ENCODE results near the gene CCND1.

CCND1 gene

DNA sequence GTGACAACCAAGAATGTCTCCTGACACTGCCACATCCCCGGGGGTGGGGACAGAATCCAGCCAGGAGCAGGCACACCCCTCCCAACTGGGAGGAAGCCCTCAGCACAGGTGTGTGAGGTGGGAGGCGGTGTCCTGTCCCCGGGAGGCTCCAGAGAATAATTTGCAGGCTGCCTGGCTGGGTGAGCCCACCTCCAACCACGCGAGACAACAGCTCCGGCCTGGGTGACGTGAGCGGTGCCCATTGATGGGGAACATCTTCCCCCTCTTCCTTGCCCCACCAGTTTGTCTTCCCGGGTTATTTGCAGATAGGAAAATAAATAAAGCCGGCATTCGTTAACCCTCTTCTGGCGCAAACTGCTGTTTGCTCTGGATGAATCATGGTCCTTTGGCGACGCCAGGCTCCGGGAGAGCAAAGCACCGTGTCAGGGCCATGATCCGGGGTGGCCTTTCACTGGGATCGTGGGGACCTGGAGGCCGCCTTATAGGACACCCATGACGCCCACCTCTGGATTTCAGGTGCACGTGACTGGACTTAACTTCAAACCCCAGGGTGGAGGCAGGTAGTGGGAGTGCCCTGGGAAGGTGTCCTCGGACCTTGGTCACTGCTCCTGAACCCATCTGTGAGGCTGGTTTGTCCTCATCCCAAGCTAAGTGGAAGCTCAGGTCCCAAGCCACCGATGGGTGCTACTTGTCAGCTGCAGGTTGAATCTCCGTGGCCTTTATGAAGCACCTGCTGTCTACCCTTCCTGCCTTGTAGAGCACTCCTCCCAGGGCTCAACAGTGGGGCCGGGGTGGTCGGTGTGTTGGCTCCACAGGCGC, 13.9 kb downstream of the CCND1 start:
- H3K27ac ChIP-seq (ENCODE audit: low read depth, low read length), result no peak overlapping the region
- peaks cover 16% of the 10 kb centered on the region for H3K36me3 ChIP-seq (ENCODE audit: insufficient read depth, low read length)
- no peak overlapping the region for H2AFZ ChIP-seq (ENCODE audit: low read length, unreplicated experiment)
- H3K79me2 ChIP-seq (ENCODE audit: control insufficient read depth, insufficient read depth, low read length, unreplicated experiment), result peaks cover 2% of the 10 kb centered on the region
- H3K27me3 ChIP-seq (ENCODE audit: insufficient read depth, low read length), result no peaks in the 10 kb centered on the region
- no peaks in the 10 kb centered on the region for H3K4me1 ChIP-seq (ENCODE audit: control insufficient read depth, insufficient read depth, low read length, unreplicated experiment)
- H3K4me3 ChIP-seq (ENCODE audit: low read depth, low read length), result no peak overlapping the region

DNA sequence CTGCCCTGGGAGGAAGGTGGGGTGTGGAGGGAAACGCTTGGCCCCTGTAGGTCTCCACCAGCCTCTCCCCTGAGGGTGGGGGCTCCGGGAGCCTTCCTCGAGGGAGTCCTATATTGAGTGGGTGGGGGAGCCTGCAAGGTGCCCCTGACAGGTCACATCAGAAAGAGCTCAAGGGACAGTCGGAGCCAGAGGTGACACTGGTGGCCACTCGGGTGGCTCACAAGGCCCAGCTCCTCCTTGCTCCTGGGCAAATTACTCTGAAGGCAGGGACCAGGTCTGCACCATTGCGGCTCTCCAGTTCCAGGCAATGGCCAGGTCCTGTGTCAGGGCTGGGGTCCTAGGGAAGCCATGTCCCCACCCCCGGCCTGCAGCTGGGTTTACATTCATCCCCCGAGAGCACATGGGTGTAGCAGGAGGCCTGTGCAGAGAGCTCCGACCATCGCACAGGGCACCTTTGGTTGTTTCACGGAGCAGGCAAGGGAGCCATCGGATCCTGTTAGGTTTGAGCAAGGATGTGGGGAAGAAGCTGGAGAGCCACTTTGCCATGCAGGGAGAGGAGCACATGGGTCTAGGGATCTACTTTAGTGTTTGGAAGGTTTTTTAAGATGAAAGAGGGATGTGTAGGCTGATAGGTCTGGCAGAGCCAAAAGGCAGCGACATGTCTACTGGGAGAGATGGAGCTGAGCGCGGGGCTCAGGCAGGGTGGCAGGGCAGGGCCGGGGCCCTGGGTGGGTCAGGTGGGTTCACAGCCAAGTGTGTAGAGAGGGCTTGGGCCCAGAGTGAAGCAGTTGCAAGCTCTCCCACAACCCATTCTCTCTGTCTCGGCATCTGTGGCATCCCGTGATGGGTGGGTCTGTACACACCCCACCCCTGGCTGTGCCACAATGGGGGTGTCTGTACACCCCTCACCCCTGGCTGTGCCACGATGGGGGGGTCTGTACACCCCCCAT, 14.8 kb downstream of the CCND1 start:
- no peaks in the 10 kb centered on the region for H3K79me2 ChIP-seq (ENCODE audit: control insufficient read depth, insufficient read depth, low read length, unreplicated experiment)
- H3K36me3 ChIP-seq (ENCODE audit: insufficient read depth, low read length), result peaks cover 10% of the 10 kb centered on the region; the same call in 1 of the 2 replicates
- no peak overlapping the region for H2AFZ ChIP-seq (ENCODE audit: low read length, unreplicated experiment)
- H3K27me3 ChIP-seq (ENCODE audit: insufficient read depth, low read length), result no peaks in the 10 kb centered on the region
- no peak overlapping the region for H3K4me3 ChIP-seq (ENCODE audit: low read depth, low read length)
- no peaks in the 10 kb centered on the region for H3K4me1 ChIP-seq (ENCODE audit: control insufficient read depth, insufficient read depth, low read length, unreplicated experiment)
- H3K27ac ChIP-seq (ENCODE audit: low read depth, low read length), result no peak overlapping the region

DNA sequence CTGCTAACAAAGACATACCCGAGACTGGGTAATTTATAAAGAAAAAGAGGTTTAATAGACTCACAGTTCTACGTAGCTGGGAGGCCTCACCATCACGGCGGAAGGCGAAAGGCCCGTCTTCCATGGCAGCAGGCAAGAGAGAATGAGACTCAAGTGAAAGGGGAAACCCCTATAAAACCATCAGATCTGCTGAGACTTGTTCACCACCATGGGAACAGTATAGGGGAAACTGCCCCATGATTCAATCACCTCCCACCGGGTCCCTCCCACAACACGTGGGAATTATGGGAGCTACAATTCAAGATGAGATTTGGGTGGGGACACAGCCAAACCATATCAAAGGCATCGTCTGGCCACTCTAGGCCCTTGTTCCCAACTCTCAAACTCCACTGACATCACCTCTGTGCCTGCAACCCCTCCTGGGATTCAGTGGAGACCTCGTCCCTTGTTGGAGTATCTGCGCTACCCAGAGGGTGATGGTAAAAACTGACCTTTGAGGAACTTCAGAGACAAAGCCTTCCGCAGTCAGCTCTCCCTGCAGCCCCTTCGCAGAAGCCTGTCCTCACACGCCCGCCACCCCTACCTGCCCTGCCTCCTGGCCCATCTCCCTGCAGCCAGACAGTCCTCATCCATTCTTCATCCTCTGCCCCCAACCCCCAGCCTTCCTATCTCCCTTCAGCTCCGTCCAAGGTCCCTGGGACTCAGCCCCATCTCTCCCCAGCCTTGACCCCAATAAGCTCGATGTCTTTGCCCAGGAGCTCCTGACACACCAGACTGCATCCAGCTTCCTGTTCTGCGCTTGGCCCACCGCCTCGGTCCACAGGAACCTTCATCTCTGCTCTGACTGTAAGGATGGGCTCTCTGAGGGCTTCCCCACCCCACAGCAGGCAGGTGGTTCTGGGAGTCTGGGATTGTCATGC, 15.8 kb downstream of the CCND1 start:
- Histone ChIP-seq H3K79me2 (ENCODE audit: control insufficient read depth, insufficient read depth, low read length, unreplicated experiment) (no peaks in the 10 kb centered on the region), H3K4me1 (ENCODE audit: control insufficient read depth, insufficient read depth, low read length, unreplicated experiment) (no peaks in the 10 kb centered on the region), H3K27ac (ENCODE audit: low read depth, low read length) (no peak overlapping the region)

DNA sequence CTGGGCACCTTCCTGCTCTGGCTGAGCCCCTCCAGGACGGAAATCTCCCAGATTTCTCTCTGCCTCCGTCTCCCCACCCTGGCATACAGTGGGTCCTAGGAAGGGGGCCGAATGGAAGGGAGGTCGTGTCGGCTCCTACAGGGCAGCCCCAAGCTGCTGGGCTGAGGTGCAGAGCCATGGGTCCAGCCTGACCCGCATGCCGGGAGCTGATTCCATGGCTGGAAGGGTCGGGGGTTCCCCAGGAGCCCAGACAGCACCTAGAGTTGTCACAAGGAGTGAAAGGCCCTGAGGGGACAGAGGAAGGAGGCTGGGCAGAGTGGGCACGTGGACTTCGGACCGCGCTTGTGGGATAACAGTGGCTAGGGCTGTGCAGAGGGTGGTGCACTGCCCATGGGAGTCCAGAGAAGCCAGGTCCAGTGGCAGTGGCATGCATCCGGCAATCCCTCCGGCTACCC, 16.5 kb downstream of the CCND1 start:
- no peaks in the 10 kb centered on the region for H3K79me2 ChIP-seq (ENCODE audit: control insufficient read depth, insufficient read depth, low read length, unreplicated experiment)
- H3K27me3 ChIP-seq (ENCODE audit: insufficient read depth, low read length), result no peaks in the 10 kb centered on the region
- H3K4me3 ChIP-seq (ENCODE audit: low read depth, low read length), result no peak overlapping the region
- H2AFZ ChIP-seq (ENCODE audit: low read length, unreplicated experiment), result no peak overlapping the region
- no peaks in the 10 kb centered on the region for H3K36me3 ChIP-seq (ENCODE audit: insufficient read depth, low read length)
- H3K4me1 ChIP-seq (ENCODE audit: control insufficient read depth, insufficient read depth, low read length, unreplicated experiment), result peaks cover 5% of the 10 kb centered on the region
- no peak overlapping the region for H3K27ac ChIP-seq (ENCODE audit: low read depth, low read length)

More for the DNA sequence above, 15.8 kb downstream of the CCND1 start:
- Histone ChIP-seq H2AFZ (ENCODE audit: low read length, unreplicated experiment) (no peak overlapping the region), H3K4me3 (ENCODE audit: low read depth, low read length) (no peak overlapping the region), H3K27me3 (ENCODE audit: insufficient read depth, low read length) (no peaks in the 10 kb centered on the region), H3K36me3 (ENCODE audit: insufficient read depth, low read length) (peaks cover 5% of the 10 kb centered on the region; the same call in 1 of the 2 replicates)

DNA sequence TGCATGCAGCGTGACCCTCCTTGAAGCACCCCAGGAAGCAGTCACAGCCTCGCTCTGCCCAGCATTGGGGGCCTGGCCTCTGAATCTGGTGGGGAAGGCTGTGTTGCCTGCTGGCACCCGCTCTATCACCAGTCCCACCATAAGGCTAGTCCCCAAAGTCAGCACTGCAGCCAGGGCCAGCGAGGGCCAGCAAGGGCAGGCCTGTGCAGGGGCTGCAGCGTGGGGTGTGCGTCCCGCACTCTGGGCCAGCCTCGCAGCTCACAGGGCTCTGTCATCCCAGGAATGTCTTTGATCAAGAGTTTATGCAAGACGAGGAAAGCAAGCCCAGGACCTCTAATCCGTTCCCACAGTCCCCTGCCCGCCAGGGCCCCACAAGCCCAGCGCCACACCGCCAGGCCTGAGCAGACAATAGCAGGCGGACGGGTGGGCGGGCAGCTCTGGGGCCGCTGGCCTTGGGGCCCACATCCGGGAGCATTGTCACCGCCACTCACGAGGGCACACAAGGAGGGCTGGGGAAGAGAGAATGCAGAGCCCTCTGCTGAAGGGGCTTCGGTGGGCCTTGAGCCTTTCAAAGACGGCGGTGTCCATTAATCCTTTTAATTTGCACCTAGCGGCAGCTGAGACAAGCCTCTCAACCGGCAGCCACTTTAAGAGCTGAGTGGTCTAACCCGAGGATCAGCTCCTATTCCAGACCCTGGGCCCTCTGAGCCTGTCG, 17.1 kb downstream of the CCND1 start:
- no peak overlapping the region for H3K4me3 ChIP-seq (ENCODE audit: low read depth, low read length)
- H3K27me3 ChIP-seq (ENCODE audit: insufficient read depth, low read length), result no peaks in the 10 kb centered on the region
- no peak overlapping the region for H3K27ac ChIP-seq (ENCODE audit: low read depth, low read length)
- H3K4me1 ChIP-seq (ENCODE audit: control insufficient read depth, insufficient read depth, low read length, unreplicated experiment), result peaks cover 7% of the 10 kb centered on the region
- no peaks in the 10 kb centered on the region for H3K36me3 ChIP-seq (ENCODE audit: insufficient read depth, low read length)
- no peak overlapping the region for H2AFZ ChIP-seq (ENCODE audit: low read length, unreplicated experiment)
- no peaks in the 10 kb centered on the region for H3K79me2 ChIP-seq (ENCODE audit: control insufficient read depth, insufficient read depth, low read length, unreplicated experiment)

DNA sequence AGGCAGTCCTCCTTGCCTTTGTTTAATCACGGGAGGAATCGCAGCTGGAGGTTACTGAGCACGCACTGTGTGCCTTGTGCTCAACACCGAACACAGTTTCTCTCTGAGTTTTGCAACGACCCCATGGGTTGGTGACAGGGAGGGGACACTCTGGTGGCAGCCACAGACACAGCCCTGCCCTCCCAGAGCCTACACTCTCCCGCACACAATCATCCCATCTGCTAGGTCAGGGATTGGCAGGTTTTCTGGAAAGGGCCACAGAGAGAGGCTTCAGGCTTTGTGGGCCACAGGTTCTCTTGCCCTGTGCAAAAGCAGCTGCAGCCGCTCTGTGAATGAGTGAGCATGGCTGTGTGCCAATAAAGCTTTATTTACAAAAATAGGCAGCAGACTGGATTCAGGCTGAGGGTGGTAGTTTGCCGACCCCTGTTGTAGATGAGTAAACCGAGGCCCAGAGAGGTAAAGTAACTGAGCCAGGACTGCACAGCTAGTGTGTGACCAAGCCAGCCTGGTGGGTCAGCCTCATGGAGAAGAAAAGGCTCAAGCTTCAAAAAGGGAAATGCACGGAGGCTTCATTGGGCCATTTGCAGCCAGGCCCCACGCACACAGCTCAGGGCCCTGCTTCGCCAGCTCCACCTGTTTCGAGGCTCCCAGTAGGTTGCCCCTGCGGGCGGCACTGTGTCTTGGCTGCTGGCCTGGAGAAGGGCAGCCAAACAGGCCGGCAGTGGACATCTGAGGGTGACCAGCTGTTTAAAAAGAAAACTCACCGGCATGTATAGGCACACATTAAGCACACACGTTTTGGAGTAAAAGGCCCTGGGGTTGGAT, 17.9 kb downstream of the CCND1 start:
- Histone ChIP-seq H2AFZ (ENCODE audit: low read length, unreplicated experiment) (no peak overlapping the region), H3K27ac (ENCODE audit: low read depth, low read length) (no peak overlapping the region), H3K4me3 (ENCODE audit: low read depth, low read length) (no peak overlapping the region), H3K27me3 (ENCODE audit: insufficient read depth, low read length) (no peaks in the 10 kb centered on the region), H3K79me2 (ENCODE audit: control insufficient read depth, insufficient read depth, low read length, unreplicated experiment) (no peaks in the 10 kb centered on the region), H3K4me1 (ENCODE audit: control insufficient read depth, insufficient read depth, low read length, unreplicated experiment) (peaks cover 7% of the 10 kb centered on the region), H3K36me3 (ENCODE audit: insufficient read depth, low read length) (no peaks in the 10 kb centered on the region)

DNA sequence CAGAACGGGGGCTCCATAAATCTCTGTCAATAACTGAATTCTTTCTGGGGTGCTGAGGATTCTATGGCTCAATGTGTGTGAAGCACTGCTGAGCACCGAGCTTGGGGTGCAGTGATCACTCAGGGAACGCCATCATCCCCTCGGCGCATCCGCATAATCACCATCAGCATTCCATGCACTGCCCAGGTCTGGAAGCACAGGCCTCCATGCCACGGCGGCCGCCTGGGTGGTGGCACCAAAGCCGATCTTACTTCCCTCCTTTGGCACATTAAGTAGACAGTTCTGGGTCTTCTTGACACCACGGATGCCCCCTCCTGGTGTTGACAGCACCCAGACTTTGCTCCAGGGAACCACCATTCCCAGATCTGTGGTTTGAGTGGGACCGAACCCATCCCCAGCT, 18.6 kb downstream of the CCND1 start:
- Histone ChIP-seq H3K27ac (ENCODE audit: low read depth, low read length) (no peak overlapping the region), H3K4me3 (ENCODE audit: low read depth, low read length) (no peak overlapping the region), H2AFZ (ENCODE audit: low read length, unreplicated experiment) (no peak overlapping the region), H3K79me2 (ENCODE audit: control insufficient read depth, insufficient read depth, low read length, unreplicated experiment) (no peaks in the 10 kb centered on the region), H3K4me1 (ENCODE audit: control insufficient read depth, insufficient read depth, low read length, unreplicated experiment) (peaks cover 7% of the 10 kb centered on the region), H3K27me3 (ENCODE audit: insufficient read depth, low read length) (no peaks in the 10 kb centered on the region), H3K36me3 (ENCODE audit: insufficient read depth, low read length) (no peaks in the 10 kb centered on the region)

DNA sequence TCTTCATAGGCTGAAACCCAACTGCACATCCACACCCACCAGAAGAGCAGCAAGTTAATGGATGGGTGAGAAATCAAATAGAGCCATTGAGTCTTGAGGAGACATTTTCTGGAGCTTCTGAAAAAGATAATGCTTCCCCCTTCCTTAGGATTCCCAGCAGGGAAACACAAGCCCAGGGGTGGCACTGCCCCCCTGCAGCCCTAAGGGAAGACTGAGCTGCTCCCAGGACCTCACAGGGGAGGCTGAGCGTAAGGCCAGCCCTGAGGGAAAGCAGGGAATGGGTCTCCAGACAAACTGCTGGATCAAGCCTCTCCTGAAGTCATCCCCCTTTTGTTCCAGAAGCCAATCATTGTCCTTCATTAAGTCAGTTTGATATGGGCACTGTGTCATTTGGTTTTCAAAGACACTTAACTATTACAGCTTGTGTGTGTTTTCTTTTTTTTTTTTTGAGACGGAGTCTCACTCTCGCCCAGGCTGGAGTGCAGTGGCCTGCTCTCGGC, 19.1 kb downstream of the CCND1 start:
- no peak overlapping the region for H3K27ac ChIP-seq (ENCODE audit: low read depth, low read length)
- H2AFZ ChIP-seq (ENCODE audit: low read length, unreplicated experiment), result no peak overlapping the region
- H3K79me2 ChIP-seq (ENCODE audit: control insufficient read depth, insufficient read depth, low read length, unreplicated experiment), result no peaks in the 10 kb centered on the region
- no peak overlapping the region for H3K4me3 ChIP-seq (ENCODE audit: low read depth, low read length)
- H3K4me1 ChIP-seq (ENCODE audit: control insufficient read depth, insufficient read depth, low read length, unreplicated experiment), result peaks cover 7% of the 10 kb centered on the region
- H3K27me3 ChIP-seq (ENCODE audit: insufficient read depth, low read length), result no peaks in the 10 kb centered on the region
- H3K36me3 ChIP-seq (ENCODE audit: insufficient read depth, low read length), result no peaks in the 10 kb centered on the region

DNA sequence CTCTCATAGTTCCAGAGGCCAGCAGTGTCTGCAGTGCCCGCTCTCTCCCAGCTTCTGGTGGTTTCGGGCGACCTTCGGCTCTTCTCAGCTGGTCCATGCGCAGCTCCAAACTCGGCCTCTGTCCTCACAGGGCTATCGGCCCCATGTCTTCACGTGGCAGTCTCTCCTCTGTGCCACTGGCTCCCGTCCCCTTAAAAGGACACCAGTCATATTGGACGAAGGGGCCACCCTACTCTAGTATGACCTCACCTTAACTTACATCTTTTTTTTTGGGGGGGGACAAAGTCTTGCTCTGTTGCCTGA, 20.4 kb downstream of the CCND1 start:
- no peaks in the 10 kb centered on the region for H3K27me3 ChIP-seq (ENCODE audit: insufficient read depth, low read length)
- H3K36me3 ChIP-seq (ENCODE audit: insufficient read depth, low read length), result no peaks in the 10 kb centered on the region
- H3K79me2 ChIP-seq (ENCODE audit: control insufficient read depth, insufficient read depth, low read length, unreplicated experiment), result no peaks in the 10 kb centered on the region
- peaks cover 7% of the 10 kb centered on the region for H3K4me1 ChIP-seq (ENCODE audit: control insufficient read depth, insufficient read depth, low read length, unreplicated experiment)
- no peak overlapping the region for H3K4me3 ChIP-seq (ENCODE audit: low read depth, low read length)
- no peak overlapping the region for H3K27ac ChIP-seq (ENCODE audit: low read depth, low read length)
- H2AFZ ChIP-seq (ENCODE audit: low read length, unreplicated experiment), result no peak overlapping the region
